Skeletal muscle satellite cell (primary cell): ENCODE results near the gene MIS18A.

Experiments
- H3K27me3 ChIP-seq: 2 replicates; pipeline ENCODE4 v1.7.0; 2013; ENCODE audit warnings: low read length; ENCODE audit not compliant: control insufficient read depth, insufficient read depth
- H3K36me3 ChIP-seq: 2 replicates; pipeline ENCODE4 v1.7.0; 2013; ENCODE audit warnings: mild to moderate bottlenecking, control low read depth, low read length; ENCODE audit not compliant: insufficient read depth
- H3K4me1 ChIP-seq: 2 replicates; pipeline ENCODE4 v1.7.0; 2013; ENCODE audit warnings: low read length; ENCODE audit not compliant: control insufficient read depth, insufficient read depth
- H3K4me2 ChIP-seq: 2 replicates; pipeline ENCODE4 v1.7.0; 2013; ENCODE audit warnings: mild to moderate bottlenecking, low read length
- H3K4me3 ChIP-seq: 2 replicates; pipeline ENCODE4 v1.7.0; 2013; ENCODE audit warnings: low read length
- H3K9ac ChIP-seq: 2 replicates; pipeline ENCODE4 v1.7.0; 2013; ENCODE audit warnings: mild to moderate bottlenecking, low read depth, low read length, moderate library complexity
- H3K9me3 ChIP-seq: replicated peaks from 2 replicates; pipeline ENCODE4 v1.7.0; 2013; ENCODE audit warnings: mild to moderate bottlenecking, control low read depth, low read length

Gene MIS18A

GRCh38 chr21:32226444-32226843 lies 52.4 kb downstream of the MIS18A start:
- Histone ChIP-seq H3K9me3 (no peaks in the 10 kb centered on the region), H3K36me3 (no peaks in the 10 kb centered on the region), H3K9ac (no peak overlapping the region), H3K4me1 (no peaks in the 10 kb centered on the region), H3K27me3 (no peaks in the 10 kb centered on the region), H3K4me3 (no peak overlapping the region), H3K4me2 (no peak overlapping the region)
